Dermis blood vessel endothelial cell (primary cell): ENCODE measurements around the gene SREBF2. TPM values are rescaled to one million over a fixed set of nuclear protein-coding genes. Genes with fewer than 3 reads are reported as not detected.

Experiments
- DNase-seq: peaks from one replicate; pipeline ENCODE4 v3.0.0; 2010
- total RNA-seq: library from RNA; depleted of rRNA; stranded (reverse); fragments of >200 nt; gene quantifications from 2 replicates; pipeline ENCODE4 v1.2.3, GENCODE V29; 2014

Gene SREBF2
- 46.3 and 110 TPM in 2 replicates for total RNA-seq

- peak; percentile 100 for DNase-seq
These were observed at the start of gene SREBF2 for GRCh38 chr22:41832553-41833368. SREBF2 (plus strand) TSS chr22:41833105; CDS start chr22:41833271, 166 bp downstream.

- no peak for DNase-seq
These were observed 45.6 kb upstream of the SREBF2 start for GRCh38 chr22:41787331-41787730.

GRCh38 chr22:41793871-41794270 lies 39.0 kb upstream of the SREBF2 start:
- DNase-seq = no peak

- no peak for DNase-seq
These were observed 34.2 kb upstream of the SREBF2 start for GRCh38 chr22:41798736-41799135.

- peak; percentile 46 for DNase-seq
These were observed 33.2 kb upstream of the SREBF2 start for GRCh38 chr22:41799486-41800347.

- peak; percentile 83 for DNase-seq
These were observed 32.4 kb upstream of the SREBF2 start, which contains the start of gene CCDC134 for GRCh38 chr22:41800348-41801146. CCDC134 (plus strand) TSS chr22:41800679; CDS start chr22:41808891, 8,212 bp downstream.

GRCh38 chr22:41801147-41801819 lies 31.6 kb upstream of the SREBF2 start:
- no peak for DNase-seq

- no peak for DNase-seq
These were observed 31.0 kb upstream of the SREBF2 start for GRCh38 chr22:41801886-41802285.

- no peak for DNase-seq
These were observed 27.3 kb upstream of the SREBF2 start for GRCh38 chr22:41805639-41806038.

- no peak for DNase-seq
These were observed 24.5 kb upstream of the SREBF2 start for GRCh38 chr22:41808400-41808799.

- no peak for DNase-seq
These were observed 22.9 kb upstream of the SREBF2 start for GRCh38 chr22:41810022-41810421.

- DNase-seq = no peak
These were observed 19.9 kb upstream of the SREBF2 start for GRCh38 chr22:41812805-41813545.

GRCh38 chr22:41813726-41814410 lies 19.0 kb upstream of the SREBF2 start:
- DNase-seq = no peak

GRCh38 chr22:41815716-41816115 lies 17.2 kb upstream of the SREBF2 start:
- DNase-seq = no peak

GRCh38 chr22:41816241-41816640 lies 16.7 kb upstream of the SREBF2 start:
- DNase-seq = no peak

GRCh38 chr22:41816871-41817270 lies 16.0 kb upstream of the SREBF2 start:
- DNase-seq = no peak

GRCh38 chr22:41818011-41818410 lies 14.9 kb upstream of the SREBF2 start:
- DNase-seq = no peak

- DNase-seq = no peak
These were observed 14.3 kb upstream of the SREBF2 start for GRCh38 chr22:41818596-41818995.

GRCh38 chr22:41819257-41819656 lies 13.6 kb upstream of the SREBF2 start:
- DNase-seq = no peak

- DNase-seq = no peak
These were observed 12.5 kb upstream of the SREBF2 start for GRCh38 chr22:41820447-41820846.
